Activated CD4-positive, alpha-beta T cell treated with anti-CD3 and anti-CD28 coated beads for 24 hours (primary cell): ENCODE measurements around the gene CSNK1D.
A peak's percentile ranks its signal among the peaks of the same experiment; 100 is the strongest.

Experiments used
- DNase-seq, 2 donors: peaks; one replicate each; pipeline ENCODE4 v3.0.0-alpha.2; 2020; ENCODE audit warnings: low read depth in 2 of 2

The CSNK1D gene

DNA sequence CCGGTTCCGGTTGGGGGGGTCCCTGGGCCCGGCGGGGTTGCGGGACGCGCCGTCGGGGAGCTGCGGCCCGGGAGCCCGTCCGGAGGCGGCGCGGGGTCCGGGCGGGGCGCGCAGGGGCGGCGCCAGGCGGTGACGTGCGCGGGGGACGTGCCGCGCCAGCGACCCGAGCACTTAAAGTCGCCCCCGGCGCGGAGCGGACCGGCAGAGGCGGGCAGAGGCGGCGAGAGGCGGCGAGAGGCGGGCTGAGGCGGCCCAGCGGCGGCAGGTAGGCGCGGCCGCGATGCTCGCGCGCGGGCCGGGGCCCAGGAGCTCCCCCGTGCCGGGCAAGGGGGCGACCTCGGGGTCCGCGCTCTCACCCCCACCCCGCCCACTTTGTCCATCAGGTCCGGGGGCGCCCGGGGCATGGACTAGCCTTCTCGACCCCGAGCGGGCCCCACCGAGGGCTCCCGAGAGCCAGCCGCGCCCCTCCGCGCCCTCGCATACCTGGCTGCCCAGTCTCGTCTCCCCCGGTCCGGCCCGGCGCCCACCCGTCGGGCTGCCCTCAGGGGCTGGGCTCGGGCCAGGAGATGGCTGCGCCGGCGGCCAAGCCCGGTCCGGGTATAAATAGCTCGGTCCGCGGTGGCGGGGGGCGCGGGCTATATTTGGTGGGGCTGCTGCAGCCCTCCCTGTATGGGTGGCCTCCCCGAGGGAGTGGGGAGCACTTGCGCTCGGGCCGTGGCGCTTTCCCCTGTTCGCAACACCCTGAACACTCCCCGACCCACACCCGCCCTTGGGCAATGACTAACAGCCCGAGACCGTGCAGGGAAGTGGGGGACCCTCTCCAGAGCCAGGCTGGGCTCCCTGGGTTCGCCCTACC, 44.4 kb downstream of the CSNK1D start, which contains the start of gene SLC16A3:
TSS of gene SLC16A3 (plus strand) at position 201 of the 856 bp plus-strand sequence. CDS start 6,967 bp downstream, outside the sequence.
- DNase-seq, result peak in 1 of 2 donors; percentile 43

DNA sequence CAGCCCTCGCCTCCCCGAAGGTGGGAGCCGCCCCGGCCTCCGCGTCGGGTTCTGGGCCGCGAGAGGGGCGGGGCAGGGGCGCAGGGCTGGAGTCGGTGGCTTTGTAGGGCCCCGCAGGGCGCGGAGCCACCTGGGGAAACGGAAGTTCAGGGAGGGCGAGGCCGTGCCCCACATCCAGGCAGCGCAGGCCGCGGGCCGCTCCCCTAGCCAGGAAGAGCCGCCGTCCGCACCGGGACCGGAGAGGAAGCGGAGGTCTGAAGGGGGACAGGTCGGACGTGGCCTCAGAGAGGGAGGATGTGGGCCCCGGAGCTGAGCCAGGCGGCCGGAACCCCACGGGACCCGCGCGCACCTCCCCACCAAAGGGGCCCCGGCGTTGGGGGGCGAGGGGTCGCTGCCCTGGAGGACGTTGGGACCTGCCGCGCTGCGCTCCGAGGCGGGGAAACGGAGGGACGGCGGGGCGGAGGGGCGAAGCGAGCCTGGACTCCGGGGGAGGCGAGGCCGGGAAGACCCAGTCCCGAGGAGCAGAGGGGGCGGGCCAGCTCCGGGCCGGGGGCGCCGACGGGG, 45.1 kb downstream of the CSNK1D start:
- no peak for DNase-seq

DNA sequence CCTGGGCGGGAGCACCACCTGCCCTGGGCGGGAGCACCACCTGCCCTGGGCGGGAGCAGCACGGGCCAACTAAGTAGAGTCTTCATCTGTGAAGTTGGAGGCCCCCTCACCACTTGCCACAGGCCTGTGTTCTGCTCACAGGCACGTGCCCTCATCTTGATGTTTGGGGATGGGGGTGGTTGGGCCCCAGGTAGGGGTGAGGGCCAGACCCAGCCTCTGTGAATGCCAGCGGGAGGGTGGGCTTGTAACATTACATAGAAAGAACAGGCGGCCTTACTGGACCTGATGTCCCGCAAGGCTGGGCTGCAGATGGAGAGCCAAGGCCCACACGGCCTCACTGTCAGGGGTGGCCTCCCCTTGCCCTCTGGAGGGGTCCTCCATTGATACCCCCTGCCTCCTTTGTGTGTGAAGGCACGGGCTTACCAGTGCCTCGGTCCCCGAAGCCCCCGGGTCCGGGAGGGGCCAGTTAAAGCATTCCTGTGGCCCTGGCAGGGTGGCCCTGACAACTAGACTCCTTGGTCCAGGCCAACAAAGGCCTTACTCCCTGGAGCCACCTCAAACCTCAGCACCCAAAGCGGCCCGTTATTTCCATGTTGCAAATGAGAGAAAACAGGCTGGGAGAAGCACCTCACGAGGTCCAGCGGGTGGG, 45.7 kb downstream of the CSNK1D start:
- no peak for DNase-seq

DNA sequence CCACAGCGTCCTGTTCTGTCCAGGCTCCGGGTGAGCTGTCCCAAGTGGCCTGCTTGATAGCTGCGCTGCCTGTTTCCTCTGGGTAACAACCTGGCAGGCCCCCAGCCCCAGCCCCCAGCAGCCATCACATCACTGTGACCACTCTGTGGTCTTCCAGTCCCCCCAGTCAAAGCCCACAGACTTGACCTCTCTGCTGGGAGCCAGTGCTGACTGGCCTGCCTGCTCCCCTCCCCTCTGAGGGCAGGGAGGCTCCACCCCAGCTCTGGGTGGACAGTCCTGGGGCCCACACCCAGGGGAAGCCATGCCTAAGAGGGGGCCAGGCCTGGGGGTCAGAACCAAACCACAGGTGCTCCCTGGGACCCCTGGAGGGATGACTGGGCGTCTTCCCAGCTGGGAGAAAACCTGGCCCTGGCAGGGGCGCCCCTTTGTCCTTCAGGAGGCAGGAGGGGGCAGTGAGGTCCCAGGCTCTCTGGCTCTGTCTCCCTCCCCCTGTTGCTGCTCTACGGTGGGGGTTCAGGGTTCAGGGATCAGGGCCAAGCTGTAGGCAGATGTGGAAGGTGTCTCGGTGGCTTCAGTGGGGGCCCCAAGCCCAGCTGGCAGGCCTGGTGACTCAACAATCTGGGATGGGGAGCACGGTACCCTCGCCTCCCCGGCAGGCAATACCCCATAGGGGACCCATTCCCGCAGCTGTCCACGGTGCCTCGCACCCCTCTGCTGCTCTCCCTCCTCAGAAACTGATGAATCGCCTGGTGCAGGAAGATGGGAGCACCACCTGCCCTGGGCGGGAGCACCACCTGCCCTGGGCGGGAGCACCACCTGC, 46.5 kb downstream of the CSNK1D start:
- no peak for DNase-seq

DNA sequence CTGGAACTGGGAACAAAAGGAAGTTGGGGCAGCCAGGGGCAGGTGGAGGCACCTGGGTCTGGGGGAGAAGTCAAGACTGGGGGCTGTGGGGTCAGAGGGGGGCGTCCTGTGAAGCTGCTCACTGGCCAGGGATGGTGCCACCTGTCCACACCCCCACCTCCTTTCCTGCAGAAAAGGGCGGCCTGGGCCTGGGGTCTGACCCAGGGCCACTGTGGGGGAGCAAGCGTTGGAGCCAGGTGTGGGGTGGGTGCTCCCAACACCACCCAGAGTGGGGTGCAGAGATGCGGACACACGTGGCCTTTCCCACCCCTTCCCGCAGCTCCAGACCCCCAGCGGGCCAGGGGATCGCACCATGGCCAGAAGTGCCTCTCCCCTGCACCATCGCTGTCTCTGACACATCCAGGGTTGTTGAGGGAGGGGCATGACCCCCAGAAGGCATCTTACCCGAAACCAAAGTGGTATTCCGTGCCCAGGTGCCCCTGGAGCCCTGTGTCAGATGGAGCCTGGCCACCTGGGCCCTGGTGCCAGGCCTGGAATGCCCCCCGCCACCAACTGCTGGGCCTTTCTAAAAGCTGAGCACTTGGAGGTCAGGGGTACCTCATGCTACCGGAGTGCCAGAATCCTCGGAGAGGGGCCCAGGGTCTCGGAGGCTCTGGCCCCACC, 47.2 kb downstream of the CSNK1D start:
- no peak for DNase-seq

DNA sequence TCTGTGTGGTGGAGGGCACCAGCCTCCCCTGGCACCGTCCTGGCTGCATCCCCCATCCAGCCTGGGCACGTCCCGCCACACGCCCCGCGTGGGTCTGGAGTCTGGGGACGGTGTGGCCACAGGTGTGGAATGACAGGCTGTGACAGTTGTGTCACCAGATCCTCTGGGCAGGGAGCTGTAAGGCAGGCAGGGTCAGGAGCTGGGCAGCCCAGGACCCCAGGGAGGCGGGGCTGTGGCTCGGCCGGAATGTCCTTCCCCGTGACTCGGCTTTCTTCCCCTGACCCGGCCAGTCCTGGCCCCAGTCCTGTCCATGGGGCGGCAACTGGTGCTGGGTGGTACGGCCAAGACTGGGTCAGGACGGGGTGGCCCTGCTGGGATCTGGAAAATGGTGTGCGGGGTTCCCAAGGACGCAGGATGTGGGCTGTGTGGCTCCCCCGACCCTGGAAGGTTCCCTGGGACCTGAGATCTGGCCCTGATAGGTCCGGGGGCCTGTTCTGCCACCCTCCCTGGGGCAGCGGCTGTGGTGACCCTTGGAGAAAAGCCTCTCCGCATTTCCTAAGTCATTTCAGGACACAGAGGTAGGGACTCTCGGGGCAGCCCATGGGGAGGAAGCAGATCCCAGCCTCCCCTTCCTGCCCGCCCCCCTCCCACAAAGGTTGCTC, 48.0 kb downstream of the CSNK1D start:
- no peak for DNase-seq

DNA sequence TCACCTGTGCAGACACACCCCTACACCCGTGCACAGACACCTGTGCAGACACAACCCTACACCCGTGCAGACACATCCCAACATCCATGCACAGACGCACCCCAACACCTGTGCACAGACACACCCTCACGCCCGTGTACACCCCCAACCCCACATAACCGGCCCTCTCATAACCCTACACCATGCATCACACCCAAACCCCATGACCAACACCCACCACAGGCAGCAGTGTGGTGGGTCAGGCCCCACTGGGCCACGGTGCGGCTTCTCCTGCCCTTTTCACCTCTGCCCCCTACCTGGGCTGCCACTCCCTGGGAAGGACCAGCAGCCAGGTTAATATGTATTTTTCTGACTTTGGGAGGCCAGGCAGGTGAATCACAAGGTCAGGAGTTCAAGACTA, 48.8 kb downstream of the CSNK1D start:
- no peak for DNase-seq

DNA sequence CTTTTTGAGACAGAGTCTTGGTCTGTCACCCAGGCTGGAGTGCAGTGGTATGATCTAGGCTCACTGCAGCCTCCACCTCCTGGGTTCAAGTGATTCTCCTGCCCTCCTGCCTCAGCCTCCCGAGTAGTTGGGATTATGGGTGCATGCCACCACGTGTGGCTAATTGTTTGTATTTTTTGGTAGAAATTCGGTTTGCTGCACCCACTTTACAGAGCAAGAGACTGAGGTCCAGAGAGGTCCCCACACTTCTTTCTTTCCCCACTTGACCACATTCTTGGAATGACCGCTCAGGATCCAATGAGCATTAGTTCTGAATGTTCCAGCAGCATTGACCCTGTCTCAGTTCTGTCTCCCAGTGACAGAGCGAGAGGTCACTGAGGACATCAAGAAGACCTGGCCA, 50.0 kb downstream of the CSNK1D start:
- no peak for DNase-seq

DNA sequence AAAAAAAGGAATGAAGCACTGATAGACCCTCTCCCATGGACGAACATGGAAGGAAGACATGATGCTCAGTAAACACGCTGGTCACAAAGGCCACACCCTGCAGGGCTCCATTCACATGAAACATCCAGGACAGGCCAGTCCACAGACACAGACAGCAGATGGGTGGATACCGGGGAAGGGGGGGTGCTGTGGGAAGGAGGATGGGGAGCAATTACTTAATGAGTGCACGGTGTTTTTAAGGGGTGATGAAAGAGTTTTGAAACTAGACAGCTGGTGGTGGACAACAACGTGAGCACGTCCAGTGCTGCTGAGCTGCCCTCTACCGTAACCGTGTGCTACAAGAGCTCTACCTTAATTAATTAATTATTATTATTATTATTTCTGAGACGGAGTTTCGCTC, 50.7 kb downstream of the CSNK1D start:
- no peak for DNase-seq

DNA sequence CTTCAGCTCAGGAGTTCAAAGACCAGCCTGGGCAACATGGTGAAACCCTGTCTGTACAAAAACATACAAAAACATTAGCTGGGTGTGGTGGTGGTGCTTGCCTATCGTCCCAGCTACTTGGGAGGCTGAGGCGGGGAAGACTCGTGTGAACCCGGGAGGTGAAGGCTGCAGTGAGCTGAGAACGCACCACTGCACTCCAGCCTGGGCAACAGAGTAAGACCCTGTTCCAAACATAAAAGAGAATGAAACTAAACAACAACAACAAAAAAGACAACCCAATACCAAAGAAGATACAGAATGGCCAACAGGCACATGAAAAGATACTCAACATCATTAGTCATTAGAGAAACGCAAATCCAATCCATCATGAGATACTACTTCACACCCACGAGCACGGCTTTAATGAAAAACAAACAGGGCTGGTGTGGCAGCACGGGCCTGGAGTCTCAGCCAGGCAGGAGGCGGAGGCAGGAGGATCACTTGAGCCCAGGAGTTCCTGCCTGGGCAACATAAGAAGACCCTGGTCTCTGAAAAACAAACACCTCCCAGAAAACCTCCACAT, 52.1 kb downstream of the CSNK1D start:
- DNase-seq, result no peak

DNA sequence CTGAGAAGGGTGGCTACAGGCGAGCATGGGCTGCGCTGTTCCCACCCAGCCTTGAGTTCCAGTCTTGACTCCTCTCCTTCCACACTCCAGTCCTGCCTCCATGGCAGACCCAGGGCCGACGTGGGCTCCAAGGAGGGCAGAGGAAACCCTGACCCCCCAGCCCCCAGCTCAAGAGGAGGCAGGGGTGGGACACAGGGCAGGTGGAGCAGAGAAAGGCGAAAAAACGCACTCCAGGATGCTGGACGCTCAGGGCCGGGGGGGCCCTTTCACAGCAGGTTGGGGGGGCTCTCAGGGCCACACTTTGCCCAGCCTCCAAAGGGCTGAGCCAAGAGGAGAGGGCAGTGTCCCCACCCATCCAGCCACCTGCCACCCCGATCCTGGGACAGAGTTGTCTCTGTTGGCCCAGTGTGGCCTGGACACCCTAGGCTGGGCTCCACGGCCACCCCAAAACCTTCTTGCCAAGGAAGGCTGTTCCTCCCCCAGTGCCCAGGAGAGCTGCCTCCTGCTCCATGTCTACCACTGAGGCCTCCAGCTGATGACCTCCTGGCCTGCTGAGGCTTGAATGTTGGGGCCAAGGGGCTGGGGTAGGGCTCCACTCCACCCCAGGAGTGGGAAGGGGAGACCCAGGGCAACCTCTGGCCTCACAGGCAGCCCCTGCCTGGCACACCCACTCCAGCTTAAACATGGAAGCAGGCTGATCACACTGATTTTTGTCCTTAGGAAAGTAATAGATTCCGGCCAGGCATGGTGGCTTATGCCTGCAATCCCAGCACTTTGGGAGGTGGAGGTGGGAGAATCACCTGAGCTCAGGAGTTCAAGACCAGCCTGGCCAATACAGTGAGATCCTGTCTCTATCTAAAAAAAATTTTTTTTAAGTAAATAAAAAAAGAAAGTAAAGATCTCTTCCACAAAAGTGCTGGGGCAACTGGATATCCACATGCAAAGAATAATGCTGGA, 53.5 kb downstream of the CSNK1D start:
- DNase-seq, result no peak

DNA sequence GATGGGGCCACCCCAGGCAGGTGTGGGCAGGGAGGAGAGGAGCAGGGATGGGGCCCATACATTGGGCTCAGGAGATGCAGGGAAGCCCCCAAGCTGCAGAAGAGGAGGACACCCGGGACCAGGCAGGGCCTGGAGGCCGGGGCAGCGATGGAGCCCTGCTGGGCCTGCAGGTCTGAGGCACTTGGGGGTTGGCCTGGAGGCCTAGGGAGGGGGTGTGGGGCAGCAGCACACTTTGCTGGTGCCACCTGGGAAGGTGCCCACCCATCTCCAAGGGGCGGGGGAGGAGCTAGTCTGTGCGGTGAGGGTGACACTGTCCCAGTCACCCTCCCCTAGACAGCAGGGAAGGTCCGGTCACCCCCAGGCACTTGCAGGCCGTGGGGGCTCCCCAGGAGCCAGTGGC, 54.4 kb downstream of the CSNK1D start:
- DNase-seq, result no peak

DNA sequence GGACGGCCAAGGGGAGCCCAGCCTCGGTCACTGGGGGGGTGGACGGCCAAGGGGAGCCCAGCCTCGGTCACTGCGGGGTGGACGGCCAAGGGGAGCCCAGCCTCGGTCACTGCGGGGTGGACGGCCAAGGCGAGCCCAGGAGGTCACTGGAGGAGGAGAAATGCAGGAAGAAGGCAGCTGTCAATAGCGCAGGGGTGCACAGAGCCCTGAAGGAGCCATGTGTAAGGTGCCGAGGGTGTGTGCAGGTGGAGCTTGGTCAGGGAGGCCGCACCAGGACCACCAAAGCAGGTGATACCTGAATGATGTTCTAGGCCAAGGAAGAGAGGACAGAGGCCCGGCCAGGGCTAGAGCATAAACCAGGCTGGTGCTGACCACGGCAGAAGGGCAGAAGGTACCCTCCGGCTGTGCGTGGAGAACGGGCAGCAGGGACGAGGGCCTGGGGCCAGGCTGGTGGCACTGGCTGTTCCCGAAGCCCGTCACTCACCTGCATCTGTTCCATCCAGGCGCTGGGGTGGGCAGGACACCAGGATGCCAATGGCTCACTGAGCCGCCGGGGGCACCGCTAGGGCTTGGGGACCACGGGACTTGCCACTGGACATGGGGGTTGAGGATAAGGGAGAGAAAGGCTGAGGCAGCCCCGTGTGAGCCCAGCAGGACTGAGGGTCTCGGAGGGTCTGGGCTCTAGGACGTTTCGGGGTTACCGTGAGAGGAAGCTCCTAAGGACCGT, 55.0 kb downstream of the CSNK1D start:
- DNase-seq, result no peak

DNA sequence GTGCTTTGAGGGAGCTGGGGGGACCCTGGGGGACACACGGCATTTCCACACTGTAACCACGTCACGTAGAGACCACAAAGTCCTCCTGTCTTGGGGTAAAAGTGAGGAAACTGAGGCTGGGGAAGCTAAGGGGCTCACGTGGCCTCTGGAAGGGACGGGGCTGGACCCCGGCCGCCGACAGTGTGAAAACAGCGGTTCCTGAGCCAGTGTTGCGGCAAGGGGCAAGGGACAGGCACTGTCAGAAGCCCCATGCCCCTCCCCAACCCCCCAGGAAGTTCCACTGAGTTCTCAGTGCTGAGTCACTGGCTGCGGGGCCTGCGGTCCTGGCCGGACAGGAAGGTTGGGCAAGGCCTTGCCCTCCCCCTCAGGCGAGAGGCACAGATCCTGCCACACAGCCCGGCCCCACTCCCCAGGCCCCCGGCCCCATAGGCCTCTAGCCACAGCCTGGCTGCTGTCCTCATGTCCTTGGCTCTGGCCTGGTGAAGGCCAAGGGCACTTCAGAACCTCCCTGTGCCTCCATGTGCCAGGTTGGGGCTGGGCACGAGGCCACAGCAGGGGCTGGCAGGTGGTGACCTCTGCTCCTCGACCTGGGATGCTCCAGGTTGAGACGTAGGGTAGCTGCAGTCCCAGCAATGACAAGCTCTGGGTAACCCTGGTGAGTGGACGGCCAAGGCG, 55.8 kb downstream of the CSNK1D start:
- no peak for DNase-seq

DNA sequence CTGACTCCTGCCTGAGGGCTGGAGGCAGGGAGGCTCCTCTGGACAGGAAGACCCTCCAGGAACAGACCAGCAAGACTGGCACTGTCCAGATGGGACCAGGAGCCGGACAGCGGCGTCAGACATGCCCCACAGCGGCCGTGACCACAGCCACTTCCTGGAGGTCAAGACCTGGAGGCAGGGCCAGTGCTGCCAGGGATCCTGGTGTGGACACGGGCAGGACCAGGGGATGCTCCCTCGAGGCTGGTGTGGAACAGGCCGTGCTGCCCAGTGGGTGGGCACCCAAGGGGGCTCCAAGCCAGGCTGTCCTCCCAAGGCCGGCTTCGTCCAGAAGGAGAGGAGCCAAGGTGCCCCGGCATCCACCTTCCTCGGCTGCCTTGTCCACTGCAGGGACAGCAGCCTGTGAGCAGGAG, 56.4 kb downstream of the CSNK1D start:
- no peak for DNase-seq

DNA sequence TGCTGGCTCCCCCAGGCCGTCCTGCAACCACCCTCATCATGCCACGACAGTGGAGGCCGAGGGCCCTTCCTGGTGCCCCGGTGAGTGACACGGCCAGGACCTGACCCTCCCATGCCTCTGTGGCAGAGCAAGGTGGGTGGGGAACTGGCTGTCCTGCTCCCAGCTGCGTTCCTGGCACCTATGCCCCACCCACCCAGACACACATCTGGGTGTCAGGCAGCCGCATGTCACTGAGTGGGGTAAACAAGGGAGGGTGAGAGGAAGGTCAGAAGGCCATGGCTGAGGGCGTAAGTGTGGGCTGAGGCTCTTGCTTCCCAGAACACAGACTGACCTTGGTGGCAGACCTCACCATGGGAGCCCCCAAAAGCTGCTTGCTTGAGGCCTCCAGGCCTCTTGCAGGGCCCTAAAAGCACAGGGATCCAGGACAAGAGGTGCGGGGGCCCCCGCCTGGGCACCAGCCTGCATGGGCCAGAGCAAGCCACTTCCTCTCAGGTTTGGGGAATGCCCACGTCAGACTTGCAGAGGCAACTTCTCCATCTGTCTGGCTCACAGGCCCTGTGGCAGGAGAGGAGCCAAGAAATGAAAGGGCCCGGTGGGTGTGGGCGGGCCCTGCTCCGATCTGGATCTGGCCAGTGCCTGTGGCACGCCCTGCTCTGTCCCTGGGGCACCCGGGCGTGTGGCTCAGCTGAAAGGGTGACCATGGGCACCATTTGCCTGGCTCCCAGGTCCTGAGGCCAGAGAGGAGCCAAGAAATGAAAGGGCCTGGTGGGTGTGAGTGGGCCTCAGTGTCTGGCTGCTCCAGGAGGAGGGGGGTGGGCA, 57.0 kb downstream of the CSNK1D start:
- DNase-seq, result no peak

DNA sequence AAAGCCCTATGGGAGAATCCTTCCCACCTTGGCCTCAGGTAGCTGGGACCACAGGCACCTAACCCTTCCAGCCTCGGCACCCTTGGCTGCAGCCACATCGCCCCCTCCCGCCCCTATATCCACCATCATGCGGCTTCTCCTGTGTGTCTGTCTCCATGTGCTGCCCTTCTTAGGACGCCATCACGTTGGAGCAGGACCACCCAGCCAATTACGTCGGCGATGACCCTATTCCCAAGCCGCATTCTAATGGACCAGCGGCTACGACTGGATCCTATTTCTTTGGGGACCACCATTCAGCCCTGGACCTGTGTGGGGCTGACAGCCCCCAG, 57.6 kb downstream of the CSNK1D start:
- no peak for DNase-seq
